B cell (primary cell): Measurements from ENCODE around the gene ZNF142.

Experiments
- EZH2 ChIP-seq: IDR thresholded peaks from 2 replicates; pipeline ENCODE4 v1.6.1; 2012; ENCODE audit warnings: borderline replicate concordance, low read depth, mild to moderate bottlenecking, moderate library complexity, low read length; ENCODE audit not compliant: insufficient read depth, poor library complexity, severe bottlenecking
- TF ChIP-seq, protein P1 (sequence below): fragments of 200-600 bp; IDR thresholded peaks from one replicate; pipeline ENCODE4 v1.8.0; 2022; ENCODE audit warnings: antibody characterized with exemption, mild to moderate bottlenecking

DNA sequence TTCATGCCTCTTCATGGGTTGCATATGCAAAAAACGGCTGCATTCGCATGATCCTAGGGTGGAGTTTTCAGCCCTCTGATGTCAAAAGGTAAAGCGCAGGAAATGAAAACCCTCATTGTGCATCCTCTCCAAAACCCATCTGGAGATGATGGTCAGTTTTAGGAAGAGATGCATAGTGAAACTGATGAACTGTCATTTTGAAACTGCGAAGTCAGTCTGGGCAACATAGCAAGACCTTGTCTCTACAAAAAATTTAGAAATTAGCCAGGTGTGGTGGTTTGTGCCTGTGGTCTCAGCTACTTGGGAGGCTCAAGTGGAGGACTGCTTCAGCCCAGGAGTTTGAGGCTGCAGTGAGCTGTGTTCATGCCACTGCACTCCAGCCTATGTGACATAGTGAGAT is 48.7 kb upstream of the ZNF142 start:
- TF ChIP-seq EZH2 = no peak
- TF ChIP-seq, protein P1, sequence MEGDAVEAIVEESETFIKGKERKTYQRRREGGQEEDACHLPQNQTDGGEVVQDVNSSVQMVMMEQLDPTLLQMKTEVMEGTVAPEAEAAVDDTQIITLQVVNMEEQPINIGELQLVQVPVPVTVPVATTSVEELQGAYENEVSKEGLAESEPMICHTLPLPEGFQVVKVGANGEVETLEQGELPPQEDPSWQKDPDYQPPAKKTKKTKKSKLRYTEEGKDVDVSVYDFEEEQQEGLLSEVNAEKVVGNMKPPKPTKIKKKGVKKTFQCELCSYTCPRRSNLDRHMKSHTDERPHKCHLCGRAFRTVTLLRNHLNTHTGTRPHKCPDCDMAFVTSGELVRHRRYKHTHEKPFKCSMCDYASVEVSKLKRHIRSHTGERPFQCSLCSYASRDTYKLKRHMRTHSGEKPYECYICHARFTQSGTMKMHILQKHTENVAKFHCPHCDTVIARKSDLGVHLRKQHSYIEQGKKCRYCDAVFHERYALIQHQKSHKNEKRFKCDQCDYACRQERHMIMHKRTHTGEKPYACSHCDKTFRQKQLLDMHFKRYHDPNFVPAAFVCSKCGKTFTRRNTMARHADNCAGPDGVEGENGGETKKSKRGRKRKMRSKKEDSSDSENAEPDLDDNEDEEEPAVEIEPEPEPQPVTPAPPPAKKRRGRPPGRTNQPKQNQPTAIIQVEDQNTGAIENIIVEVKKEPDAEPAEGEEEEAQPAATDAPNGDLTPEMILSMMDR = no peak
